ENCODE data around the gene CLRN3. TPM values are rescaled to one million over a fixed set of nuclear protein-coding genes. Genes with fewer than 3 reads are reported as not detected.

The CLRN3 gene
- total RNA-seq, 1 donor from 2014 or later = not detected

DNA sequence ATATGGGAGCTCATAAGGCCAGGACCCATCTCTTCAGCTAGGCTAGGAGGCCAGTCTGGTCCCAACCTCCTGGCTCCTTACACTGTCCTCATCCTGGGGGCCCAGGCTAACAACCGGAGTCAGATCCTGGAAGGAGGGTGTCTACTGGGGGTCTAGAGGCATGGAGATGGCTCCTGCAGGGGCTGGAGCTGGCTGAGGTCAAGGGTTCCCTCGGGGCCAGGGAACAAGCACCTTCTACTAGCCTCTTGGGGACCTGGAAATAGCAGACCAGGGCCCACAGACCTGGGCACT, 37.2 kb downstream of the CLRN3 start:
- intact Hi-C loops (cut with micrococcal nuclease) = loop anchor here (2.0 kb wide), 1 partner anchor 141 kb away; no protein-coding TSS in a partner anchor
- no peak overlapping the region for H3K4me3 Mint-ChIP-seq (ENCODE audit: low read depth)
- H3K4me1 Mint-ChIP-seq (ENCODE audit: low read depth) = no peaks in the 10 kb centered on the region
- no peaks in the 10 kb centered on the region for H3K9me3 Mint-ChIP-seq
- DNase-seq (ENCODE audit: low spot score) = no peak
- H3K27me3 Mint-ChIP-seq (ENCODE audit: low read depth) = no peaks in the 10 kb centered on the region
- no peaks in the 10 kb centered on the region for H3K36me3 Mint-ChIP-seq (ENCODE audit: low read depth)
- no peak overlapping the region for H3K27ac Mint-ChIP-seq

- no peak overlapping the region for H3K4me3 Mint-ChIP-seq (ENCODE audit: low read depth)
- intact Hi-C loops (cut with micrococcal nuclease) = loop anchor here (2.0 to 5.0 kb wide), 2 partner anchors 140 to 293 kb away; no protein-coding TSS in a partner anchor
- H3K27ac Mint-ChIP-seq = no peak overlapping the region
- H3K4me1 Mint-ChIP-seq (ENCODE audit: low read depth) = no peaks in the 10 kb centered on the region
- H3K36me3 Mint-ChIP-seq (ENCODE audit: low read depth) = no peaks in the 10 kb centered on the region
- H3K9me3 Mint-ChIP-seq = no peaks in the 10 kb centered on the region
- no peak for DNase-seq (ENCODE audit: low spot score)
- no peaks in the 10 kb centered on the region for H3K27me3 Mint-ChIP-seq (ENCODE audit: low read depth)
These were observed 37.8 kb downstream of the CLRN3 start for GRCh38 chr10:127854769-127855590.

GRCh38 chr10:127853868-127854768, 38.6 kb downstream of the CLRN3 start:
- H3K9me3 Mint-ChIP-seq = no peaks in the 10 kb centered on the region
- H3K4me1 Mint-ChIP-seq (ENCODE audit: low read depth) = no peaks in the 10 kb centered on the region
- intact Hi-C loops (cut with micrococcal nuclease) = loop anchor here (2.0 to 5.0 kb wide), 2 partner anchors 139 to 292 kb away; no protein-coding TSS in a partner anchor
- no peaks in the 10 kb centered on the region for H3K36me3 Mint-ChIP-seq (ENCODE audit: low read depth)
- no peaks in the 10 kb centered on the region for H3K27me3 Mint-ChIP-seq (ENCODE audit: low read depth)
- DNase-seq (ENCODE audit: low spot score) = no peak
- H3K27ac Mint-ChIP-seq = no peak overlapping the region
- no peak overlapping the region for H3K4me3 Mint-ChIP-seq (ENCODE audit: low read depth)

DNA sequence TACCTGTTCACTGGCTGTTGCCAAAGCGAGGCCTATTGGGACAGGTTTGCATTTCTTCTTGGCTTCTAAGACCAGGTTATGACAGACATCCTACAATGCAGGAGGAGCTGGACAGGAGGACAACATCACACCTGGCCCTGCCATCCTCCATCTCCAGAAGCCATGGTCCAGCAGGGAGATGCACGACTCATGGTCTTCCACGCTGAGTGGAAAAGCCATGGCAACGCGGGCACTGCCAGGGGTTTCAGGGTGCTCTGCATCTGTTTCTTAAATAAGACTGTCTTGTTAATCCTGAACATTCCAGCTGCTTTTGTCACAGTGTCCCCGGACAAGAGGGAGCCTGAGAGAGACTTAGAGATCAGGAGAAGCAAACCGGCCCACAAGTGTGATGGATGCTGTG, 40.3 kb downstream of the CLRN3 start:
- intact Hi-C loops (cut with micrococcal nuclease) = loop anchor here (5.0 kb wide), 1 partner anchor 290 kb away; no protein-coding TSS in a partner anchor
- no peak overlapping the region for H3K4me3 Mint-ChIP-seq (ENCODE audit: low read depth)
- H3K36me3 Mint-ChIP-seq (ENCODE audit: low read depth) = no peaks in the 10 kb centered on the region
- H3K9me3 Mint-ChIP-seq = no peaks in the 10 kb centered on the region
- H3K27me3 Mint-ChIP-seq (ENCODE audit: low read depth) = no peaks in the 10 kb centered on the region
- DNase-seq (ENCODE audit: low spot score) = no peak
- no peak overlapping the region for H3K27ac Mint-ChIP-seq
- H3K4me1 Mint-ChIP-seq (ENCODE audit: low read depth) = no peaks in the 10 kb centered on the region

DNA sequence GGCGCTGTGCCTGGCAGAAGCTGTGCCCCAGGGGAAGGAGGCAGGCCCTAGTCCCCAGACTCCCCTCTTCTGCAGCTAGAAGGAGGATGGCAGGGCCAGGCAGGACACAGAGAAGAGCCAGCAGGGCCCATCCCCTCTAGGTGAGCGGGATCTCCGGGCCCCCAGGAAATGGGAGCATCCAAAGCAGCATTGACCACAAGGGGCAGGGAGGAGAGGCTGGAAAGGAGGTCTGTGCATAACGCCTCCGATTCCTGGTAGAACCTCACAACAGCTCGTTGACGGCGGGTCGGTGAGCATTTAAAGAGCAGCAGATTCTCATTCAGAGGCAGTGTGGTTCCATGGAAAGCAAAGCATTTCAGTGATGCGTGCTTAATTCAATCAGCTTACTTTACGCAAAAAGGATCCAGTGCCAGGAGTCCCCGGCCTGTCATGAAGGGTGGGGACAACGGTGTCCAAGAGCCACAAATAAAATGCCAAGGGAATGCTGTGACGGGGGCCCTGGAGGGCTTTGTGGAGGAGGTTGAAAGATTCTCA, 41.0 kb downstream of the CLRN3 start:
- DNase-seq (ENCODE audit: low spot score) = no peak
- intact Hi-C loops (cut with micrococcal nuclease) = loop anchor here (5.0 kb wide), 1 partner anchor 289 kb away; no protein-coding TSS in a partner anchor
- Mint-ChIP-seq H3K27ac (no peak overlapping the region), H3K36me3 (ENCODE audit: low read depth) (no peaks in the 10 kb centered on the region), H3K4me3 (ENCODE audit: low read depth) (no peak overlapping the region), H3K27me3 (ENCODE audit: low read depth) (no peaks in the 10 kb centered on the region), H3K9me3 (no peaks in the 10 kb centered on the region), H3K4me1 (ENCODE audit: low read depth) (no peaks in the 10 kb centered on the region)

DNA sequence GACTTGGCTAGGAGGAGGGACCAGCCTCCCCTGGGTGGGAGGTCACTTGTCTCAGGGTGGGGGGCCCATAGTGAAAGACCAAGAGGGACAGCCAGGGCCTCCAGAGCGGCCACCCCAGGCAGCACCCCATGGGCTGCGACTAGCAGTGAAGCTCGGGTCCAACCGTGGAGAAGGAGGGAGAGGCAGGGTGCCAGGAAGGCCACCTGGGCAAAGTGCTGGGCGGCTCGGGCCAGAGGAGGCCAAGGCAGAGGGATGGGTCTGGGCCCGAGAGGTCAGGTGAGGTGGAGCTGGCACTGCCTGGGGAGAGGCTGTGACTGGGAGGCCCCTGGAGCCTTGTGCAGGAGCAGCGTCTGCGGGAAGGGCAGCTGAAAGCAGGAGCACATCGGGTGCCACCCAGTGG, 41.8 kb downstream of the CLRN3 start:
- intact Hi-C loops (cut with micrococcal nuclease) = loop anchor here (5.0 kb wide), 1 partner anchor 289 kb away; no protein-coding TSS in a partner anchor
- H3K9me3 Mint-ChIP-seq = no peaks in the 10 kb centered on the region
- H3K4me3 Mint-ChIP-seq (ENCODE audit: low read depth) = no peak overlapping the region
- no peaks in the 10 kb centered on the region for H3K36me3 Mint-ChIP-seq (ENCODE audit: low read depth)
- no peak overlapping the region for H3K27ac Mint-ChIP-seq
- no peaks in the 10 kb centered on the region for H3K27me3 Mint-ChIP-seq (ENCODE audit: low read depth)
- no peak for DNase-seq (ENCODE audit: low spot score)
- no peaks in the 10 kb centered on the region for H3K4me1 Mint-ChIP-seq (ENCODE audit: low read depth)

DNA sequence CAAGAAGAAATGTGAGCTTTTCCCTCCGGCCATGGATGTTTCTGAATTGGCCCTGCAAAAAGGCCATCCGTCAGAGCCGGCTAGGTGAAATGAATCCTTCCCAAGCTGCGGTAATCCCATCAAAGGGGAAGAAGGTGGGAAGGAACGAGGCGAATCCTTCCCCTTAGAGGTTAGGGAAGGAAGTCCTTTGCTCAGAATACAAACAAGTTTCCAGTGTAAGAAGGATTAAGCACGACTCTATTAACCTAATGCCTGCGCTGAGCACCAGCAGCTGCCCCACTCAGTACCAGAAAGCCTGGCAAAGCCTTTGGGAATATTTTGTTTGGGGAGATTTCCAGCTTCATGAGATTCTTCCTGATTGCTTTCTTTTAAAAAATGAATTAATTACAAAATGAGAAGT, 42.8 kb downstream of the CLRN3 start:
- H3K4me1 Mint-ChIP-seq (ENCODE audit: low read depth) = no peaks in the 10 kb centered on the region
- intact Hi-C loops (cut with micrococcal nuclease) = loop anchor here (5.0 kb wide), 1 partner anchor 288 kb away; no protein-coding TSS in a partner anchor
- no peak overlapping the region for H3K27ac Mint-ChIP-seq
- H3K9me3 Mint-ChIP-seq = no peaks in the 10 kb centered on the region
- no peaks in the 10 kb centered on the region for H3K27me3 Mint-ChIP-seq (ENCODE audit: low read depth)
- H3K36me3 Mint-ChIP-seq (ENCODE audit: low read depth) = no peaks in the 10 kb centered on the region
- no peak for DNase-seq (ENCODE audit: low spot score)
- no peak overlapping the region for H3K4me3 Mint-ChIP-seq (ENCODE audit: low read depth)

GRCh38 chr10:127849224-127849623, 43.5 kb downstream of the CLRN3 start:
- Mint-ChIP-seq H3K4me1 (ENCODE audit: low read depth) (no peaks in the 10 kb centered on the region), H3K36me3 (ENCODE audit: low read depth) (no peaks in the 10 kb centered on the region), H3K4me3 (ENCODE audit: low read depth) (no peak overlapping the region), H3K9me3 (no peaks in the 10 kb centered on the region), H3K27ac (no peak overlapping the region), H3K27me3 (ENCODE audit: low read depth) (no peaks in the 10 kb centered on the region)
- intact Hi-C loops (cut with micrococcal nuclease) = no loop called here
- DNase-seq (ENCODE audit: low spot score) = no peak

DNA sequence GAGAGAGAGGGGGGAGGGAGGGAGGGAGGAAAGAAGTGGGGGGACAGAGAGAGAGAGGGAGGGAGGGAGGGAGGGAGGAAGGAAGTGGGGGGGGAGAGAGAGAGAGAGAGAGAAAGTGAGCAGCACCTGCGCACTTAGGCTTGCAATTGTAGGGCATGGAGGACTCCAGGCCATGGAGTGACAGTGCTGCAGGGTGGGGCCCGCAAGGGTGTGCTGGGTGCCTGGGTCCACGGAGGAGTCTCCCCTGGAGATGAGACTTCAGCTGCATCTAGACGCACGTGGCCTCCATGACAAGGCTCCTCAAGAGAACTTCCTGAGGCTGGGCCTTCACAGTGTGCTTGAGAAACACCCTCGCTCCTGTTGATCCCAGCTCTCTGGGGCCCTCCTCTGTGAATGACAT, 44.5 kb downstream of the CLRN3 start:
- H3K9me3 Mint-ChIP-seq = no peaks in the 10 kb centered on the region
- intact Hi-C loops (cut with micrococcal nuclease) = no loop called here
- no peaks in the 10 kb centered on the region for H3K27me3 Mint-ChIP-seq (ENCODE audit: low read depth)
- H3K27ac Mint-ChIP-seq = no peak overlapping the region
- no peak overlapping the region for H3K4me3 Mint-ChIP-seq (ENCODE audit: low read depth)
- H3K36me3 Mint-ChIP-seq (ENCODE audit: low read depth) = no peaks in the 10 kb centered on the region
- no peak for DNase-seq (ENCODE audit: low spot score)
- H3K4me1 Mint-ChIP-seq (ENCODE audit: low read depth) = no peaks in the 10 kb centered on the region

GRCh38 chr10:127845756-127846155, 47.0 kb downstream of the CLRN3 start:
- no peak for DNase-seq (ENCODE audit: low spot score)
- Mint-ChIP-seq H3K4me3 (ENCODE audit: low read depth) (no peak overlapping the region), H3K9me3 (no peaks in the 10 kb centered on the region), H3K4me1 (ENCODE audit: low read depth) (no peaks in the 10 kb centered on the region), H3K27me3 (ENCODE audit: low read depth) (no peaks in the 10 kb centered on the region), H3K27ac (no peak overlapping the region), H3K36me3 (ENCODE audit: low read depth) (no peaks in the 10 kb centered on the region)
- intact Hi-C loops (cut with micrococcal nuclease) = no loop called here

DNA sequence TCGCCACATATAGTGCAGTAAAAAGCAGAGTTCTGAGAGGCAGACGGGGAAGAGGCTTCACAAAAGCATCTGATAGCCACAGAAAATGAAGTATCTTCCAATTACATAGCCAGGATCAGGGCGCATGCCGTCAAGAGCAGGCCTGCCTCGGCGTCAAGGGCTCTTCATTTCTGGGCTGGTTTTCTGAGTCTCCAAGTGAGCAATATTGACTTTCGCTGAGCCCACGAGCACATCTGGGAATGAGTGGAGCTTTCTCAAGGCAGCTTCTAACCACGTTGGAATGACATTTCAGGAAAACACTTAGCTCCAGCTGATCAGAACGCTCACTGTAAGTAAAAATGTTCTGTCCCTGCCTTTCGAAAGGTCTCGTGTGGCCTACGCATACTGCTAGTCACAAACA, 51.9 kb downstream of the CLRN3 start:
- intact Hi-C loops (cut with micrococcal nuclease) = no loop called here
- H3K4me3 Mint-ChIP-seq (ENCODE audit: low read depth) = no peak overlapping the region

DNA sequence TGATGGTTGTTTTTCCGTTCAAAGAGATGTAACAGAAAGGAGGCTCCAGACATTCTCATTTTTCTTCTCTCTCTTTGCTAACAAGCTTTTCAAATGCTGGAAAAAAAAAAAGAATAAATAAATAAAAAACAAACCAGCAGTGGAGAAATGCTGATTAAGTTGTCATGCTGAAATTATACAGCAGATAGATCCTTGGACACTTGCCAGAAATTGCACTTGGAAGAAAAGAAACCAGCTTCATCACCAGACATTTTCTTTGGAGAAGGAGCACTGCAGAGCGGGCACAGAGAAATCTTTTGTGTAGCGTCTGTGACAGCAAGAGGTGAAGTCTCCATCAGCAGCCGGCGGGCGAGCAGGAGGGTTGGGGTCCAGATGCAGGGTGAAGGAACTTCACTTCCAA, 55.8 kb downstream of the CLRN3 start:
- DNase-seq (ENCODE audit: low spot score) = no peak
- H3K27me3 Mint-ChIP-seq (ENCODE audit: low read depth) = no peaks in the 10 kb centered on the region
- intact Hi-C loops (cut with micrococcal nuclease) = no loop called here
- H3K36me3 Mint-ChIP-seq (ENCODE audit: low read depth) = no peaks in the 10 kb centered on the region
- H3K27ac Mint-ChIP-seq = no peak overlapping the region
- no peak overlapping the region for H3K4me3 Mint-ChIP-seq (ENCODE audit: low read depth)
- no peaks in the 10 kb centered on the region for H3K9me3 Mint-ChIP-seq
- H3K4me1 Mint-ChIP-seq (ENCODE audit: low read depth) = no peaks in the 10 kb centered on the region

More for the DNA sequence above, 51.9 kb downstream of the CLRN3 start:
- DNase-seq (ENCODE audit: low spot score) = no peak
- H3K4me1 Mint-ChIP-seq (ENCODE audit: low read depth) = no peaks in the 10 kb centered on the region
- no peak overlapping the region for H3K27ac Mint-ChIP-seq
- H3K27me3 Mint-ChIP-seq (ENCODE audit: low read depth) = no peaks in the 10 kb centered on the region
- H3K36me3 Mint-ChIP-seq (ENCODE audit: low read depth) = no peaks in the 10 kb centered on the region
- no peaks in the 10 kb centered on the region for H3K9me3 Mint-ChIP-seq

- no peak for DNase-seq (ENCODE audit: low spot score)
- intact Hi-C loops (cut with micrococcal nuclease) = no loop called here
- H3K4me3 Mint-ChIP-seq (ENCODE audit: low read depth) = no peak overlapping the region
- no peaks in the 10 kb centered on the region for H3K36me3 Mint-ChIP-seq (ENCODE audit: low read depth)
- no peaks in the 10 kb centered on the region for H3K4me1 Mint-ChIP-seq (ENCODE audit: low read depth)
- no peak overlapping the region for H3K27ac Mint-ChIP-seq
- H3K27me3 Mint-ChIP-seq (ENCODE audit: low read depth) = no peaks in the 10 kb centered on the region
- H3K9me3 Mint-ChIP-seq = no peaks in the 10 kb centered on the region
These were observed 56.6 kb downstream of the CLRN3 start for GRCh38 chr10:127836176-127836575.
